ENCODE results near the gene PDE8B. TPM values are rescaled to one million over a fixed set of nuclear protein-coding genes. Genes with fewer than 3 reads are reported as not detected.

PDE8B gene
- total RNA-seq, 1 donor from 2014 or later = 3.6 TPM

DNA sequence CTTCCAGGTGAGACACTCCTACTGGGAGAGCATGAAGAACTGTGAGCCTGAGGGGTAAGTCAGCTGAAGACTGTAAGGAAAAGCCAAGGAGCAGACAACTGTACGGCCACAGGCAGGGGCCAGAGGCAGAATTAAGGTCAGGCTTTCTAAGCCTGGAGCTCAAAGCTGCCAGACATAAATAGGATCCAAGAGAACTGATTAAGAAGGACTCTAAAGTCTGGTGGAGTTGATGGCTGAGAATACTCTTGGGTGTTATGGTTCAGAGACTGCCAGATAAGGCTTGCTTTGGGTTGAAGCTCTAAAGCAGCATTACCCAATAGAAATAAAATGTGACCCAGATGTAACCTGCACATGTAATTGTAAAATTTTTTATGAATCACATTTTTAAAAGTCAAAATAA, 12.2 kb downstream of the PDE8B start:
- ATAC-seq (no peak), DNase-seq (ENCODE audit: low spot score) (no peak)
- intact Hi-C loops (cut with DNase I) = no loop called here

- intact Hi-C loops (cut with DNase I) = no loop called here
- ATAC-seq = no peak
Measured at GRCh38 chr5:77223653-77224052, 13.2 kb downstream of the PDE8B start.

DNA sequence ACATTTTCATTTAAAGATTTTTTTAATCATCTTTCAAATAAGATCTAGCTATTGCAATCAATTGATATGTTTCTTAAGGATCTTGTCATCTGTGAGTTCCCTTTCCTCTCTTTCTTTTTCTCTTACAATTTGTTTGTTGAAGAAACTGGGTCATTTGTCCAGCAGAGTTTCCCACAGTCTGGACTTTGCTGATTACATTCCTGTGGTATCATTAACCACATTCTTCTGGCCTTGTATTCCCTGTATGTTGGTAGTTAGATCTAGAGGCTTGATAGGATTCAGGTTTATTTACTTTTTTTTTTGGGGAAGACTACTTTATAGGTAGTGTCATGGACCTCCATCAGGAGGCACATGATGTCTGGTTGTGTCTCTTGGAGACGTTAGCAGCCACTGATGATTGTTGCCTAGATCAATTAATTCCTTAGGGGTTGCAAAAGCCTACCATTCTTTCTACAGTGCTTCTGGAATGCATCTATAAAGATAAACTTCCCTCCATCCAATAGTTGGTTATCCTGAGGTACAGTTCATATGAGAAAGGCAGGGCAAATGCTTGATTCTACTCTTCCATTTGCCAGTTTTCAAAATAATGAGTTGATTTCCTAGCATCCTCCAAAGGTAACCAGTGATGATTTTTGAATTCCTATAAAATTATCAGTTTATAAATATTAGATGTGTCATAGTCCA, 14.3 kb downstream of the PDE8B start:
- DNase-seq (ENCODE audit: low spot score) (no peak), ATAC-seq (no peak)
- intact Hi-C loops (cut with DNase I) = no loop called here

More at GRCh38 chr5:77223653-77224052, 13.2 kb downstream of the PDE8B start:
- no peak for DNase-seq (ENCODE audit: low spot score)

DNA sequence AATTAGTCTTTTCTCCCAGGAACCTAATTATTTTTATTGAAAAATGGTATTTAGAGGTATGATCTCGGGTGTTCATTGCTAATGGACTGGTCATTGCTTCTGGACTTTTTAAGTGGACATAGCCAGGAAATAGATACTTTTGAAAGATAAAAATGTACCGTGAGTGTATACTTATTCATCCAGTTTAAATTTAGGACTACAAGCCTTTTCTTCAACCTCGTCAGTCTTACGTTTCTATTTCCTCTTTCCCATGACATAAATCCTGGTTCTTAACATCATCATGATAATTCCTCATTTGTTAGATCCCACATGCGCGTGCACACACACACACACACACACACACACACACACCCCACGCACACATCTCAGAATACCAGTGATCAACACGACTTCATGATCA, 15.1 kb downstream of the PDE8B start:
- no peak for DNase-seq (ENCODE audit: low spot score)
- intact Hi-C loops (cut with DNase I) = no loop called here
- ATAC-seq = no peak

DNA sequence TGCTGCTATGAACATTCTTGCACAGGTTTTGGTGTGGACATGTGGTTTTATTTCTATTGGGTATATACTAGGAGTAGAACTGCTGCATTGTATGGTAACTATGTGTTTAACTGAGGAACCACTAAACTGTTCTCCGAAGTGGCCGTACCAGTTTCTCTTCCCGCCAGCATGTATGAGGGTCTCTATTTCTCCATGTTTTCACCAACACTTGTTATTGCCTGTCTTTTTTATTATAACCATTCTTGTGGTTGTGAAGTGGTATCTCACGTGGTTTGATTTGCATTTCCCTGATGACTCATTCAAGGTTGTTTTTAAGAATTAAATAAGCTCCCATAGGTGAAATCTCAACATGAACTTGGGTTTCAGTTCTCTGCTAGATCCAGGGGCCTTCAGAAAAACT, 19.4 kb downstream of the PDE8B start:
- intact Hi-C loops (cut with DNase I) = no loop called here
- ATAC-seq (no peak), DNase-seq (ENCODE audit: low spot score) (no peak)

- no peak for DNase-seq (ENCODE audit: low spot score)
- intact Hi-C loops (cut with DNase I) = no loop called here
- no peak for ATAC-seq
Measured at GRCh38 chr5:77230727-77231470, 20.4 kb downstream of the PDE8B start.

GRCh38 chr5:77231471-77232138, 21.1 kb downstream of the PDE8B start:
- intact Hi-C loops (cut with DNase I) = no loop called here
- DNase-seq (ENCODE audit: low spot score) (no peak), ATAC-seq (no peak)

- intact Hi-C loops (cut with DNase I) = no loop called here
- DNase-seq (ENCODE audit: low spot score) (no peak), ATAC-seq (peak; percentile 39)
Measured at GRCh38 chr5:77232574-77233358, 22.3 kb downstream of the PDE8B start.

DNA sequence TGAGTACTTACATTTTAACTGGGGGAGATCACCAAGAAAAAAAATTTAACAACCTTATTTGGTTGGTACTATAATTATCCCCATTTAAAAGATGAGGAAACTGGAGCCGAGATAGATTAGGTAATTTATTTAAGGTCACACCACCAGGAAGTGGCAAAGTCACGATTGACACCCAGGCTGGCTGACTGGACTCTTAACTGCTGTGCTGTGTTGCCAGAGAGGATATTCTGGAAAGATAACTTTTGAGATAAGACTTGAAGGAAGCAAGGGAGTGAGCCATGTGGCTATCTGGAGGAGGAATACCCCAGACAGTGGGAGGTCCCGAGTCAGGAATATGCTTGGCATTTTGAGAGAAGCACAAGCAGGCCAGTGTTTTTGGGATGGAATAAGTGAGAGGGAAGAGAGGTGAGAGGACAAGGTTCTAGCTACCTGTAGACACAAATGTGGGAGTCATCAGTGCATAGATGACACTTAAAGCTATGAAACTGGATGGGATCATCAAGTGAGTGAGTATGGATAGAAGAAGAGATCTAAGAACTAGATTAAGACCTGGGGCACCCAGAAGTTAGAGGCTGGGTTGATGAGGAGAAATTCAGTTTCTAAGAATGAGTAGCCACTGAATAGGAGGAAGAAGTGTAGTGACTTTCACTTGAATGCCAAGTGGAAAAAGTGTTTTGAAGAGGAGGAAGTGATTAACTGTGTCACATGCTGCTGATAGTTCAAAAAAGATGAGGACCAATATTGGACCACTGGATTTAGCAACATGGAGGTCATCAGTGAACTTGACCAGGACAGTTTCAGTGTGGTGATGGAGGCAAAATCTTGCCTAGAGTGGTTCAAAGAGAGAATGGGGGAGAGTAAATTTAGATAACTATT, 25.6 kb downstream of the PDE8B start:
- DNase-seq (ENCODE audit: low spot score) = no peak
- intact Hi-C loops (cut with DNase I) = no loop called here
- ATAC-seq = no peak

DNA sequence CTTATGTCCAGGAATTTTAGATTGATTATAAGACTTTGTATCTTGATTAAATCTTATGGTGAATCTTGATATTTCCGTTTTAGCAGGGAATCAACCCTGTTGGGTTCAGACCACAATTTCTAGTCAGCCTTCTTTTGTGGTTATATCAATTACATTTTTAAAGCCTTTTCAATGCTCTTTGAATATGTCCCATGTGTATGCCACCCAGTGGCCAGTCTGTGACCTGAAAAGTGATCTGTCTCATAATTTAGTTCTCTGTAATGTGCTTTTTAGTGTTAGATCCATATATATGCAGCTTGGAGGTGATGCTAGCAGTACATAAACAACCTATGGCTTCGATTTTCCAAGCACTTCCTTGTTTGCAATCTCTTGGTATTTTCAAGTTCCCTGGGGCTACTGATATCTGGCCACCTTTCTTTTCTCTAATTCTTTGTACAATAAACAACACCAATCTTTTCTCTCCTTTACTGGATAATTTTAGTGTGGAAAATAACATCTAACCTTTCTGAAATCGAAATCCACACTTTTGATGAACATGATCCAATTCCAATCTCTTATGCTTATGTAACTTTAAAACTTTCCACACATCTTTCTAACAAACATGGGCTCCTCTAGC, 28.8 kb downstream of the PDE8B start:
- intact Hi-C loops (cut with DNase I) = no loop called here
- DNase-seq (ENCODE audit: low spot score) = no peak
- no peak for ATAC-seq

GRCh38 chr5:77241444-77241843, 31.0 kb downstream of the PDE8B start:
- intact Hi-C loops (cut with DNase I) = no loop called here
- DNase-seq (ENCODE audit: low spot score) = no peak
- ATAC-seq = no peak

DNA sequence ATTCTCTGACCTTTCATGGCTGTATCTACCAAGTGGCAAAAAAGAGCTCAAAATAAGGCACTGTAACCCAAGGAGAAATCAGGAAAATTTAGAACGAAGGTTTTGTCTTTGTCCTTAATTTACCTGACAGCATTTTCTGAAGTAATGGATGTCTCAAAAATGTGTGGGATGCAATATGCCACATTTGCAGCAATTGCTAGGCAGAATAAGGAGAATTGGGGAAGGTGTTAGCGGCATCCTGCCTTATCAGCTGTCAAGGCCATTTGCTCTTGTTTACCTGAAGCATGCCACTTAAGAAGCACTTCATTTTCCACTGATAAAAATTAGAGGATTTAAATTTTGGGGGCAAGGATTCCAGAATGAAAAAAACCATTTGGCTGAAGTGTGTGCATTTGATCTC, 39.0 kb downstream of the PDE8B start:
- no peak for DNase-seq (ENCODE audit: low spot score)
- intact Hi-C loops (cut with DNase I) = no loop called here
- no peak for ATAC-seq

GRCh38 chr5:77250021-77250420, 39.5 kb downstream of the PDE8B start:
- ATAC-seq = no peak
- intact Hi-C loops (cut with DNase I) = no loop called here

DNA sequence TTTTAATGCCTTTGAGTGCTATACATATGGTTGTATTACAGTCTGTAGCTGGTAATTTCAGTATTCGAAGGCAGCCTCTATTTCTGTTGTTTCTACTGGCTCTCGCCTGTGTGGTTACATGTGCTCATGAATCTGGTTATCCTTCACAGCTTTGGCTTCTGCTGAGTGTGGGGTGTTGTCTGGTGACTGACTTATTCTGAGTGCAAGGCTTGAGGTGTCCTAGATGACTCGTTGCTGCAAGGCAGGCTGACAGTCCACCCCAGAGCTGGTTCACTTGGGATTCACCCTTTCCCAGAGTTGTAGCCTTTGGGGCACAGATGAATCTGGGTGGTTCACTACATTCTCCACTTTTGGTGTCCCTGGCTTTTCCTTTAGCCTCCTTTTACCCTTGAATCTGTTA, 41.4 kb downstream of the PDE8B start:
- DNase-seq (ENCODE audit: low spot score) = no peak
- intact Hi-C loops (cut with DNase I) = no loop called here
- no peak for ATAC-seq

More at GRCh38 chr5:77250021-77250420, 39.5 kb downstream of the PDE8B start:
- no peak for DNase-seq (ENCODE audit: low spot score)

DNA sequence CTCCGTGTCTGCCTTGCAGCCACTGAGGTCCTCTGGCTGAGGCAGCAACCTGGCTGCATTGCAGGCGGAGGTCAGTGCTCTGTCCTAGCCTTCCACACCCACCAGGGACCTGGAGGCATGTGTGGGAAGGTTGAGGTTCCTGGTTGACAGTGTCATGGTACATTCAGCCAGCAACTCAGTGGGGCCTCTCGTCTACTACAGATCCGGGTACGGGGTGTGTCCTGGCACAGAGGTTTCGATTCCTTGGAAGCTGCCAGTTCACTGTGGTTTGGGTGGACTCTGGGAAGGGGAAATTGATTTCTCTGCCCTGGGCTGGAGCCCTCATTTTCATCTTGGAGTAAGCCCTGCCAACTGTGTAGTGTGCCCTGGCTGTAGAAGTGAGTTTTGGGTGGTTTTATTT, 45.1 kb downstream of the PDE8B start:
- peak; percentile 24 for ATAC-seq
- intact Hi-C loops (cut with DNase I) = no loop called here
- DNase-seq (ENCODE audit: low spot score) = no peak

DNA sequence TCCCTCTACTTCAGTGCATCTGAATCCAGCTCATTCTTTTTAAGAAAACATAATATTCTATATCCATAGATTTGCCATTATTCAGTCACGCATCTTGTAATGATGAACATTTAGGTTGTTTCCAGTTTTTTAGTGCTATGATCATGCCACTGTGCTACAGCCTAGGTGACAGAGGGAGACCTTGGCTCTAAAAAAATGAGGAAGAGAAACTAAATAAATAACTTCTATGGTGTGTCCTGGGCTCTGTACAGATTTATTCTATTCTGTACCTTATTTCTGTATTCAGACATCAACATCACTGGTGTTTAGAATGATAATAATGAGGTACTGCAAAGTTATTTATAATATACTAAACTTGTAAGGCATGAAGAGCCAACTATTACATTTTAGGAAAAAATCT, 45.9 kb downstream of the PDE8B start:
- DNase-seq (ENCODE audit: low spot score) (no peak), ATAC-seq (no peak)
- intact Hi-C loops (cut with DNase I) = no loop called here

- intact Hi-C loops (cut with DNase I) = no loop called here
- DNase-seq (ENCODE audit: low spot score) (no peak), ATAC-seq (no peak)
Measured at GRCh38 chr5:77258652-77259051, 48.2 kb downstream of the PDE8B start.

DNA sequence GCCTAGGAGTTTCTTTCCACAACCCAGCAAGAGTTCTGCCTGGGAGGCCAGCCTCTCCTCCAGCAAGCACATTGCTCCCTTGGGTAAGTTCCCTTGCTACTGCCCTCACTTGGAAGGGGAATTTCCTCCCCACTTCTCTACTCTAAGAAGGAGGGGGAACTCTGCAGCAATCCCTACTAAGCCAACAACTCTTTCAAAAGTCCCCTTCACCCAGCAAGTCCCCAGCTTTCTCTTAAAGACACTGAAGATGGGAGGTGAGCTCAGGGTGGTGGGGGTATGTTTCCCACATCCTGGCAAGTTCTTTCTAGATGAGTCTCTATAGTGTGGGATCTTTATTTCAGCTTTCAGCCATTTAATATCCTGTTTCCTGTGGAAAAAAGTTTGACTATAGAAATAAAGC, 49.0 kb downstream of the PDE8B start:
- ATAC-seq = no peak
- intact Hi-C loops (cut with DNase I) = no loop called here
- no peak for DNase-seq (ENCODE audit: low spot score)
